Keratinocyte (primary cell): ENCODE results near the gene DNAJC19.
"Not testable (repeated sequence)": the region's sequence is repeated elsewhere in the genome, so short reads cannot be mapped to it uniquely, and the experiment has no call there.

ENCODE experiments used
- CTCF ChIP-seq, 3 experiments: IDR thresholded peaks in 1 of 3; conservative IDR thresholded peaks in 1 of 3; optimal IDR thresholded peaks in 1 of 3; 2 replicates in 2 of 3; 3 replicates in 1 of 3; pipeline versions ENCODE3 to v1.5.1; 2011; ENCODE audit warnings: low read length in 3 of 3, mild to moderate bottlenecking in 3 of 3, moderate library complexity in 2 of 3, control low read depth in 1 of 3, inconsistent platforms in 1 of 3; ENCODE audit not compliant: insufficient read depth in 2 of 3; ENCODE audit errors: extremely low read depth in 1 of 3
- EZH2 ChIP-seq: IDR thresholded peaks from one replicate; pipeline ENCODE4 v1.6.1; 2012; ENCODE audit warnings: inconsistent platforms, mild to moderate bottlenecking, low read length, moderate library complexity

GRCh38 chr3:180986366-180986765 is 3.2 kb downstream of the DNAJC19 start:
- TF ChIP-seq CTCF (optimal IDR thresholded peaks at IDR 0.05 in 1 of 3, IDR thresholded peaks at IDR 0.05 in 1 of 3, conservative IDR thresholded peaks at IDR 0.05 in 1 of 3; ENCODE audit: extremely low read depth in 1 of 3, insufficient read depth in 2 of 3, low read length in 3 of 3); EZH2: not testable (repeated sequence)
